KMS-11 (cell line): ENCODE measurements around the gene PLD4.

Experiments
- H2AFZ ChIP-seq: fragments of 200-600 bp; sonication (generic); 2 replicates; pipeline ENCODE4 v1.6.1; 2016; ENCODE audit warnings: antibody characterized with exemption, mixed run types, low read depth
- H3K27ac ChIP-seq: fragments of 200-600 bp; sonication (generic); 2 replicates; pipeline ENCODE4 v1.6.1; 2016; ENCODE audit warnings: mild to moderate bottlenecking, mixed run types
- H3K27me3 ChIP-seq: fragments of 200-600 bp; sonication (generic); 2 replicates; pipeline ENCODE4 v1.6.1; 2017; ENCODE audit warnings: mild to moderate bottlenecking, low read depth, mixed run types, moderate library complexity; ENCODE audit not compliant: insufficient read depth
- H3K36me3 ChIP-seq: fragments of 200-600 bp; sonication (generic); 2 replicates; pipeline ENCODE4 v1.6.1; 2017; ENCODE audit warnings: mild to moderate bottlenecking, mixed run types; ENCODE audit not compliant: insufficient read depth
- H3K4me1 ChIP-seq: fragments of 200-600 bp; sonication (generic); 2 replicates; pipeline ENCODE4 v1.6.1; 2016; ENCODE audit warnings: mild to moderate bottlenecking, low read depth, mixed run types; ENCODE audit not compliant: poor library complexity, severe bottlenecking
- H3K4me2 ChIP-seq: fragments of 200-600 bp; sonication (generic); 2 replicates; pipeline ENCODE4 v1.7.0; 2016; ENCODE audit warnings: mild to moderate bottlenecking, mixed run types
- H3K4me3 ChIP-seq: fragments of 200-600 bp; sonication (generic); IDR thresholded peaks from 2 replicates; pipeline ENCODE4 v1.6.1; 2017; ENCODE audit warnings: low read depth, low read length, mixed read lengths; ENCODE audit not compliant: insufficient read depth
- H3K79me2 ChIP-seq: fragments of 200-600 bp; sonication (generic); 2 replicates; pipeline ENCODE4 v1.6.1; 2016; ENCODE audit warnings: low read depth, mixed run types; ENCODE audit not compliant: insufficient read depth
- H3K9ac ChIP-seq: fragments of 200-600 bp; sonication (generic); 2 replicates; pipeline ENCODE4 v1.6.1; 2016; ENCODE audit warnings: mild to moderate bottlenecking, mixed run types
- H4K20me1 ChIP-seq: fragments of 200-600 bp; sonication (generic); 2 replicates; pipeline ENCODE4 v1.6.1; 2016; ENCODE audit warnings: mild to moderate bottlenecking, mixed run types; ENCODE audit not compliant: insufficient read depth
- CTCF ChIP-seq: fragments of 200-600 bp; sonication (generic); conservative IDR thresholded peaks from 2 replicates; pipeline ENCODE4 v1.6.1; 2017; ENCODE audit warnings: low read depth, mild to moderate bottlenecking, antibody characterized with exemption, low read length, moderate library complexity, mixed read lengths

PLD4 gene

GRCh38 chr14:104981699-104982541 lies 57.2 kb downstream of the PLD4 start:
- no peak overlapping the region for H3K27ac ChIP-seq
- no peaks in the 10 kb centered on the region for H3K36me3 ChIP-seq
- no peak overlapping the region for H3K4me3 ChIP-seq
- H3K4me2 ChIP-seq = no peak overlapping the region
- no peaks in the 10 kb centered on the region for H3K79me2 ChIP-seq
- no peaks in the 10 kb centered on the region for H4K20me1 ChIP-seq
- H3K4me1 ChIP-seq = peaks cover 10% of the 10 kb centered on the region
- no peak overlapping the region for H3K9ac ChIP-seq
- H2AFZ ChIP-seq = no peak overlapping the region
- H3K27me3 ChIP-seq = no peaks in the 10 kb centered on the region
- no peak for TF ChIP-seq CTCF

DNA sequence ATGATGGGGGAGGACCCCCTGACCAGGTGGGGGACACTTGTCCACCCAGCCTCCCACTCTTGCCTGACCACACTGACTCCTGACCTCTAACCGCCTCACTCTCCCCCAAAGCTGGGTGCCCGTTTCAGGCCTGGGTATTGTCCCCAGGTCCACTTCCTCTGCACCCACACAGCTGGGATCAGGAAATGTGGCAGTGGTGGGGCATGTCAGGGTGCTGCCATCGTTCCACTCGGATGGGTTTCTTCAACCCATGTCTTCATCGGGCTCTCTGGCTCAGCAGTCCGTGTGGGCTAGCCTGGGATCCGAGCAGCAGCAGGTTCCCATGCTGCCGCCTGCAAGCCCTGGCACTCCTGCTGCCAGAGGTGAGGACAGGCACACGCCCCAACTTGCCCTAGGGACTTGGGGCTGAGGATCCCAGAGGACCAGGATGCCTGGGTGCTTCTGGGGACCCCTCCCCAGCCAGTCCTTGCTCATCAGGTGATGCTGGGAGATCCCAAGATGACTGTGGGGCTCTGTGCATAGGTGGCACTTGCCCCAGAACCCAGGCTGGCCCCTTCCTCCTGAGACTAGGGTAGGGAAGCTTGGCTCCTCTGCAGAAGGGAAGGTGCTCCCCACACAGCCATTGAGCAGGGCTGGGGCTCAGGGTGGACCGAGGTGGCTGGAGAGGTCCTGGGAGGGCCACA lies 58.0 kb downstream of the PLD4 start:
- no peaks in the 10 kb centered on the region for H3K27me3 ChIP-seq
- TF ChIP-seq CTCF = no peak
- H3K36me3 ChIP-seq = no peaks in the 10 kb centered on the region
- no peaks in the 10 kb centered on the region for H4K20me1 ChIP-seq
- H3K27ac ChIP-seq = no peak overlapping the region
- H3K4me3 ChIP-seq = no peak overlapping the region
- H3K9ac ChIP-seq = no peak overlapping the region
- H3K4me2 ChIP-seq = no peak overlapping the region
- no peaks in the 10 kb centered on the region for H3K79me2 ChIP-seq
- H2AFZ ChIP-seq = no peak overlapping the region
- H3K4me1 ChIP-seq = peaks cover 10% of the 10 kb centered on the region
